ENCODE results near the gene RECQL5. TPM values are rescaled to one million over a fixed set of nuclear protein-coding genes. Genes with fewer than 3 reads are reported as not detected.

The RECQL5 gene
- total and polyA plus RNA-seq, 2 donors (not counting 1 experiment from before 2014, with no cell fraction given): 58.5 to 70.5 TPM

GRCh38 chr17:75676461-75676860 lies 9.5 kb upstream of the RECQL5 start:
- intact Hi-C loops (cut with micrococcal nuclease): no loop called here
- H3K4me2 ChIP-seq (replicated peaks; ENCODE audit: low read depth, low read length, poor library complexity, severe bottlenecking): no peak overlapping the region
- WGBS (ENCODE audit: insufficient coverage): no CpG with 5 or more reads among the region's 3 CpGs
- H2AFZ ChIP-seq (ENCODE audit: insufficient read depth, low read depth, low read length, poor library complexity, severe bottlenecking): no peak overlapping the region
- no peaks in the 10 kb centered on the region for H3K9me3 ChIP-seq (ENCODE audit: control extremely low read depth in 1 of 3, control insufficient read depth in 2 of 3, insufficient read depth in 1 of 3, low read length in 2 of 3)
- no peak overlapping the region for H3K27ac ChIP-seq (ENCODE audit: low read length in 2 of 2)
- H3K4me1 ChIP-seq (ENCODE audit: control insufficient read depth in 2 of 2, insufficient read depth in 2 of 2, low read length in 2 of 2): peaks cover 0 to 2% of the 10 kb centered on the region in 2 donors
- CTCF ChIA-PET: interaction anchor here (0.7 to 10.1 kb wide), 10 partner anchors 10 to 350 kb away, joined by 3 to 144 read pairs (median 6); partner anchors contain the start of gene RECQL5
- peaks cover 61% of the 10 kb centered on the region for H4K20me1 ChIP-seq (ENCODE audit: control insufficient read depth, insufficient read depth, low read length, poor library complexity, severe bottlenecking)
- no peak for ATAC-seq (ENCODE audit: low read depth)
- no peak overlapping the region for H3K9ac ChIP-seq (ENCODE audit: low read length)
- TF ChIP-seq EZH2 (IDR thresholded peaks at IDR 0.05; ENCODE audit: borderline replicate concordance, insufficient read depth, low read depth, low read length, poor library complexity, severe bottlenecking) (no peak), CTCF (IDR thresholded peaks at IDR 0.05) (no peak)
- no peaks in the 10 kb centered on the region for H3K27me3 ChIP-seq (replicated peaks in 1 of 4; ENCODE audit: control extremely low read depth in 1 of 4, control insufficient read depth in 3 of 4, insufficient read depth in 4 of 4, low read length in 3 of 4)
- H3K27me3 Mint-ChIP-seq: no peaks in the 10 kb centered on the region
- peaks cover 13% of the 10 kb centered on the region for H3K4me1 Mint-ChIP-seq
- POLR2A ChIA-PET: interaction anchor here (1.0 kb wide), 1 partner anchor 10 kb away, joined by 3 read pairs; the partner anchor contains the start of genes RECQL5 and SAP30BP
- no peak for DNase-seq
- H3K4me3 ChIP-seq (ENCODE audit: control extremely low read depth in 1 of 5, extremely low read depth in 1 of 5, insufficient read depth in 1 of 5, low read depth in 2 of 5, low read length in 4 of 5): no peak overlapping the region
- H3K4me3 Mint-ChIP-seq: no peak overlapping the region
- H3K9me3 Mint-ChIP-seq (ENCODE audit: insufficient read depth): no peaks in the 10 kb centered on the region
- peaks cover 10 to 58% of the 10 kb centered on the region in 2 experiments for H3K36me3 ChIP-seq (replicated peaks in 1 of 2; ENCODE audit: control extremely low read depth in 1 of 2, control insufficient read depth in 1 of 2, extremely low read depth in 1 of 2, insufficient read depth in 2 of 2, low read length in 1 of 2)
- H3K79me2 ChIP-seq (ENCODE audit: control insufficient read depth, insufficient read depth, low read length): peaks cover 79% of the 10 kb centered on the region
- no peak overlapping the region for H3K27ac Mint-ChIP-seq

GRCh38 chr17:75673487-75673886 lies 6.5 kb upstream of the RECQL5 start:
- no peaks in the 10 kb centered on the region for H3K9me3 ChIP-seq (ENCODE audit: control extremely low read depth in 1 of 3, control insufficient read depth in 2 of 3, insufficient read depth in 1 of 3, low read length in 2 of 3)
- peaks cover 43% of the 10 kb centered on the region for H4K20me1 ChIP-seq (ENCODE audit: control insufficient read depth, insufficient read depth, low read length, poor library complexity, severe bottlenecking)
- no peaks in the 10 kb centered on the region for H3K27me3 Mint-ChIP-seq
- no peak overlapping the region for H3K4me2 ChIP-seq (replicated peaks; ENCODE audit: low read depth, low read length, poor library complexity, severe bottlenecking)
- no CpG with 5 or more reads among the region's 4 CpGs for WGBS (ENCODE audit: insufficient coverage)
- intact Hi-C loops (cut with micrococcal nuclease): no loop called here
- no peak for TF ChIP-seq CTCF (IDR thresholded peaks at IDR 0.05)
- no peak for TF ChIP-seq EZH2 (IDR thresholded peaks at IDR 0.05; ENCODE audit: borderline replicate concordance, insufficient read depth, low read depth, low read length, poor library complexity, severe bottlenecking)
- no peak overlapping the region for H3K9ac ChIP-seq (ENCODE audit: low read length)
- H3K27me3 ChIP-seq (replicated peaks in 1 of 4; ENCODE audit: control extremely low read depth in 1 of 4, control insufficient read depth in 3 of 4, insufficient read depth in 4 of 4, low read length in 3 of 4): no peaks in the 10 kb centered on the region
- H3K4me3 ChIP-seq (ENCODE audit: control extremely low read depth in 1 of 5, extremely low read depth in 1 of 5, insufficient read depth in 1 of 5, low read depth in 2 of 5, low read length in 4 of 5): no peak overlapping the region
- H2AFZ ChIP-seq (ENCODE audit: insufficient read depth, low read depth, low read length, poor library complexity, severe bottlenecking): no peak overlapping the region
- peaks cover 20% of the 10 kb centered on the region for H3K4me1 Mint-ChIP-seq
- no peaks in the 10 kb centered on the region for H3K9me3 Mint-ChIP-seq (ENCODE audit: insufficient read depth)
- POLR2A ChIA-PET: interaction anchor here (0.7 kb wide), 1 partner anchor 130 kb away, joined by 3 read pairs; no protein-coding TSS in a partner anchor
- H3K4me1 ChIP-seq (ENCODE audit: control insufficient read depth in 2 of 2, insufficient read depth in 2 of 2, low read length in 2 of 2): peaks cover 0 to 2% of the 10 kb centered on the region in 2 donors
- CTCF ChIA-PET: interaction anchor here (0.5 to 10.1 kb wide), 11 partner anchors 9 to 249 kb away, joined by 3 to 144 read pairs (median 6); partner anchors contain the start of gene SMIM5
- H3K27ac ChIP-seq (ENCODE audit: low read length in 2 of 2): no peak overlapping the region
- H3K4me3 Mint-ChIP-seq: no peak overlapping the region
- DNase-seq (no peak), ATAC-seq (ENCODE audit: low read depth) (no peak)
- H3K27ac Mint-ChIP-seq: no peak overlapping the region
- peaks cover 20 to 59% of the 10 kb centered on the region in 2 experiments for H3K36me3 ChIP-seq (replicated peaks in 1 of 2; ENCODE audit: control extremely low read depth in 1 of 2, control insufficient read depth in 1 of 2, extremely low read depth in 1 of 2, insufficient read depth in 2 of 2, low read length in 1 of 2)
- peaks cover 79% of the 10 kb centered on the region for H3K79me2 ChIP-seq (ENCODE audit: control insufficient read depth, insufficient read depth, low read length)
